GM18861 (cell line): Measurements from ENCODE around the gene SEMA3F.
A peak's percentile ranks its signal among the peaks of the same experiment; 100 is the strongest.
"Not testable (repeated sequence)": the region's sequence is repeated elsewhere in the genome, so short reads cannot be mapped to it uniquely, and the experiment has no call there.

Experiments
- ATAC-seq: cut with Tn5 transposase; IDR thresholded peaks from one replicate; pipeline ENCODE4 v1.9.1; 2021; ENCODE audit not compliant: unreplicated experiment

Gene SEMA3F

DNA sequence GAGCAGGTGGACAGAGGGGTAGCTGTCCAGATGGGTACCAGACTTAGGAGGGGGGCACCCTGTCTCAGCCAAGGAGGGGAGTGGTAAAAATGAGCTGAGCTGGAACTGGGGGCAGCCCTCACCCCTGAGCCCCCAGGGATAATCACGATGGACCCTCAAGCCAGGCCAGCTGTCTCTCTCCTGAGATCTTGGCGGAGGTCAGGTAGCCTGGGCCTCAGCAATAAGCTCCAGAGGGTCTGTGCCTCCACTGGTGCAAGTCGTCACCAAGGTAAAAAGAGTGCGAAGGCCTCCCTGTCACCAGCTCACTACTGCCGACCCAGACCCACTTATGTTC, 55.0 kb downstream of the SEMA3F start:
- no peak for ATAC-seq

DNA sequence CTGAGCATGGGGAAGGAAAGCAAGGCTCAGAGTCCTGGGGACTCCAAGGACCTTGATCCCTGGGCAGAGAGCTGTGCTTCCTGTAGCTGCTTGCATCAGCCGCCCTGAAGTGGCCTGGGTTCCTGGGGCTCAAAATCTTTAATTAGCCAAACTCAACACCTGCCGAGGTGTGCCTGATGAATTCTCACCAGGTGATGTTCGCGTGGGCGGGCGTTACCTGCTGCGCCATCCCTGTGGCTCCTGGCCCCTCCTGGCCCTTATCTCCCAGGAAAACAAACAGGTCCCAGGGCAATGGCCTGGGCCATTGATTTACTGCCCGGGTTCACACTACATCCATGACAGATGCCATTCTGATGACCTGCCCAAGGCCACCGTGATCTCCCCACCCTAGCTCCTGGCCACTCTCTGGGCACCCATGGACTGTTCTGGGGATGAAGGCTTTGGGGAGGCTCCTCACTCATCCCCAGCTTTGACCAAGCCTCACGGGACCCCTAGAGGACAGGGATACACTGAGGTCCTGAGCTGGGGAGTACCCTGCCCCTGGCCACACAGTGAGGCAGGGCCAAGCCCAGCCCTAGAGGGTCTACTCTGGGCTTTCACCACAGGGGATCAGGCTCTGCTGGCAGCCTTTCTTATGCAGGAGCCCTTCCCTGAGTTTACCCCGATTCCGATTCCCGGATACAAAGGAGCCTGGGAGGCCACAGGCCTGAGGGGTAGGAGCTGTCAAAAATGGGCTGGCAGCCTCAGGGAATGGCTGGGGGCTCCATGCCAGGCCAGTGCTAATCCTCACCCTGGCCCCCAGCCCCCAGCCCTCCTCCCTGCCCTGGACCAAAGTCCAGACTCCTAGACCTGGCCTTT, 55.6 kb downstream of the SEMA3F start:
- ATAC-seq = no peak

GRCh38 chr3:50211368-50211717, 56.2 kb downstream of the SEMA3F start:
- not testable (repeated sequence) for ATAC-seq

GRCh38 chr3:50211930-50212329, 56.8 kb downstream of the SEMA3F start:
- no peak for ATAC-seq

- ATAC-seq = no peak
Observed at GRCh38 chr3:50212502-50212901, 57.4 kb downstream of the SEMA3F start.

DNA sequence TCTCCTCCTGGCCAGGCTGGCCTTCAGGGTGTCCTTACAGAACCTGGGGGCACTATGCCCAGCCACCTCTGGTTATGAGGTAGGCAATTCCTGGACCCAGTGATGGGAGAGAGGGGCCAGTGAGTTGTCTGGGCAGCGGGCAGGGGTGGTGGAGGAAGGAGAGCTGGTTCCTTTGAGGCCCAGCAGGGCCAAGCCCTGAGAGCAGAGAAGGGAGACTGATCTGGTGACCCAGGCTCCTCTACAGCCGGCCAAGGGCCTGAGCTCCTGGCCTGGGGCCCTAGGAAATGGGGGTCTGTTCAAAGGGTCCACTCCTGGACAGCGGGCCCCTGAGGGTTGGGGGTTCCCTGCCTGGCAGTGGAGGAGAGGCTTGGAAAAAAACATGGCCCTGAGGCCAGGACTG, 57.8 kb downstream of the SEMA3F start:
- ATAC-seq = no peak

DNA sequence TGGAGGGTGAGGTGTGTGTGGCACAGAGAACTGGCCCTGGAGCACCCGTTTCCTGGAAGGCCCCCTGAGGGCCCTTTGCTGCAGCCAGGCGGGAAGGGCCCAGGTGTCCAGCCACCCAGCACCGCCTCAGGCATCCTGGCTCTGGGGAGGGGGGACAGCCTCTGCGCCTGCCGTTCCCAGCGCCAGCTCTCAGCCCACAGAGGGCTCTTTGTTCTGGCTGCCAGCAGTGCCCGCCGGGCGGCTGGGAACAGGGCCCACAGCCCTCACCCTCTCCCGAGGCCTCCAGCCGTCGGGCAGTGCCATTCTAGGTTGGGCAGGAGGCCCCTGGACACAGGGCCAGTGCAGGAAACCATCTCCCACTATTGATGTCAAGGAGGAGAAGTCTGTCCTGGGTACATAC, 58.2 kb downstream of the SEMA3F start:
- no peak for ATAC-seq

GRCh38 chr3:50214824-50215223, 59.7 kb downstream of the SEMA3F start:
- no peak for ATAC-seq

GRCh38 chr3:50215529-50215928, 60.4 kb downstream of the SEMA3F start:
- ATAC-seq = no peak

- no peak for ATAC-seq
Observed at GRCh38 chr3:50217681-50218080, 62.6 kb downstream of the SEMA3F start.

DNA sequence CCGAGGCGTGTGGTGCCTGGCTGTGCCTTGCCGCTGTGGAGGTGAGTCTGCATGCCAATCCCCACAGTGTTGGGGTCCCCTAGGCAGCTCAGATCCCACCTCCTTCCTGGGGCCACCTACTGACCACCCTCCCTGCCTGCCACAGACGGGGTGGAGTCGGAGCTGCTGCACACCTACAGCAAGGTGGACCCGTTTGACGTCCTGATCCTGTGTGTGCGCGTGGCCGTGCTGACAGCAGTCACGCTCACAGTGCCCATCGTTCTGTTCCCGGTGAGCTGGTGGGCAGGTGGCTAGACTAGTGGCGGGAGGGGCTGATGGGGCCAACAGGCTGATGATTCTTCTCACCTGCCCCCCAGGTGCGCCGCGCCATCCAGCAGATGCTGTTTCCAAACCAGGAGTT, 63.3 kb downstream of the SEMA3F start:
- ATAC-seq = no peak

DNA sequence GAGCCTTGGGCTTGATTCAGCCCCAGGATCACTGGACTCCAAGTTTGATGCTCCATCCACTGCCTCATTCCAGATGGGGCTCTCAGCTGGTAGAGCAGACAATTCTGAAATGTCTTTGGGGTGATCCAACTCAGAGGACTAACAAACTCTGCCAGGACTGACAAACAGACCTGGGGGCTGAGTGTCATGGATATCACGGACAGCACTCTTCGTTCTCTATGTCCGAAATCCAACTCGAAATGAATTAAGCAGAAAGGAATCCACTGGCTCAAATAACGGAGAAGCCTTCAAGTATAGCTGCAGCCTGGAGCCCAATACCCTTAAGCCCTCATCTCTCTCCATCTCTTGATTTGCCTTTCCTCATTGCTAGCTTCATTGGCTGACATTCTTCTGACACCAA, 64.2 kb downstream of the SEMA3F start:
- ATAC-seq = no peak

DNA sequence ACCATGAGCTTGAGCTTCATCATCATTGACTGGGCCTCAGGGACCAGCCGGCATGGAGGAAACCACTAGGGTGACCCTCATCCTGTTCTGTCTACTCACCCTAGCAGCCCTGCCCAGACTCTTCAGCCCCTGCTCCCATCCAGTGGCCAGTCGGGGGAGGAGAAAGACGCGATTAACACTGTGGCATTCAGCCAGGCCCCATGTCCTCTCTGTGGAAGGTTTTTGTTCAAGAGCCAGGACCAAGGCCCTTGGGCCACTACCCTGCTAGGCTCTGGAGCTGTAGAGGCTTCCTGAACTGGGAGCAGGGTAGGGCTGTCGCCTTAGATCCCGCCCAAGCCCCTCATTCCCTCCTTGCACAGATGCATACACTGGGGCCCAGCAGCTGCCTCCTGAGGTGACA, 65.0 kb downstream of the SEMA3F start:
- ATAC-seq = no peak

GRCh38 chr3:50221051-50221410, 65.9 kb downstream of the SEMA3F start:
- ATAC-seq = no peak

DNA sequence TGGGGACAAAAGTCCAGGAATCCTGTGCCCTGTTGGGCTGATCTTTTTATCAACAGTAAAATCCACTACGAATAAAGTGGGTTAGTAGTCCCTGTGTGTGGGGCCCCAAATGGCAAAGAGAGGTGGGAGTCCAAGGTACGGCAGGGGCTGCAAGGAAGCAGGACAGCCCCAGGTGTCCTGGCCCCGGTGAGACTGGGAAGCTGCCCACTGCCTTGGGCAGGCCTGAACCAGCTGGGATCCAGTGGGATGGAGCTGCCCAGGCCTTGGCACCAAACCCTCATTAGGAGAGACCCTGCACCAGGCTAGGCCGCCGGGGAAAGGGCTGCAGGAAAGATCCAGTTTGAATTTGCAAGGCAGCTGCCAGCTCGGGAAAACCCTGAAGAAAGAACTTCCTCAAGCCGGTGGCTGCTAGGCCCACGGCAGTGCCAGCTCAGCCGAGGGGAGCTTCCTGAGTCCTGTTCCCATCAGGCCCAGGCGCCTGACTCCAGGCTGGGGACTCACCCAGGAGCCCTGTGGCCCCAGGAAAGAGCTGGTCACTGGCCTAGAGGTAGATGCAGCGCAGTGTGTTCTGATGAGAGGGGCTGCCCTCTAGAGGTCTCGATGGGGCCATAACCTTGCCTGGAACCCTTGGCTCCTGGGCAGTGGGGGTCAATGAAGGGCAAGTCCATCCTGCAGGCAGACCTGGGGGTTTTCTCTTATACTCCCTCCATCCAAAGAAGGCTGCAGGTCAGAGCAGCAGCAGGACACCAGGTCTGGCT, 66.5 kb downstream of the SEMA3F start:
- ATAC-seq = no peak

DNA sequence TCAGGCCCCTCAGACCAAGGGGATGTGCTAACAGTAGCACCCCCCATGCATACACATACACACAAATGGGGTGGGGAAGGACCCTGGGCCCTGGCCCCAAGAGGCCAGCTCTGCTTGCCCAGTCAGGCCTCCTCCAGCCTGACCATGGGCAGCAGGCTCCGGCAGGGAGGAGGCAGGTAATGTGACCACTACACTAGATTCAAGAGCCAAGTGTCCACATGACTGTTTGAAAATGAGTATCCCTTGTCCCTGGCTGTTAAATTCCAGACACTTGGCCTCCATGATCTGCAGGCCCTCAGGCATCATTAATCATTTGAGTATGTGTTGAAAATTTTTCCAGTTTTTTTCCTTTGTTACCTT, 67.0 kb downstream of the SEMA3F start:
- ATAC-seq = no peak

- ATAC-seq = no peak
Observed at GRCh38 chr3:50224639-50225038, 69.5 kb downstream of the SEMA3F start.

- ATAC-seq = peak; percentile 4
Observed at GRCh38 chr3:50226888-50227389, 71.8 kb downstream of the SEMA3F start.

DNA sequence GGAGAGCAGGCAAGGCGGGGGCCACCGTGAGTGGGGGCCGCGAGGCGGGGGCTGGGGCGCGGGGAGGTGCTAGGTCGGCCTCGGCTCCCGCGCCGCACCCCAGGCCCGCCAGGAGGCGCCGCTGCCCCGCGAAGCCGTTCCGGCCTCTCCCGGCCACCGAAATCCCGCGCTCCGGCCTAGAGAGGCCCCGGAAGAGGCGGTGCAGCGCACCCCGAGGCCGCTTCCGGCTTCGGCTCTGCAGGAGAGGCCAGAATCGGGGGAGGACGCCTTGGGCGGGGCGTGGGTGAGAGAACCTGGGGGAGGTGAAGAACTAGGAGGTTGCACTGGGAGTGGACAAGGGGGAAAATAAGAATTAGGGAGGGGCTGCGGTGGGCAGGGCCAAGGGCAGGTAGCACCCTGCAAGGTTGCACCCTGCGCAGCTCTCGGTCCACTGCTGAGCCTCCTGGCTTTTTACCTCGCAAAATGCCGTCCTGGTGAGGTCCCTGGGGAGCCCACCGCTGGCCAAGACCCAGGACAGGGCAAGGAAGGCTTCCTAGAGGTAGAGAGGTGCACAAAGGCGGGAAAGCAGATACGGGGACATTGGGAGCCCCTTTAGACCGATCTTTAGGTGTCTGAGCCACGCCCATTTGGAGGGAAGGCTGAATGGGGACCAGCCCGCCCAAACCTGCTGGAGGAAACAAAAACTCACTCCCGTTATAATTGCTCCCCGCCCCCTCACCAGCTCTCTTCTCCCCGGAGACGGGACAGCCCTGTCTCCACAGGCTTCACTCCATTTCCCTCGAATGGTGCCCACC, 72.5 kb downstream of the SEMA3F start:
- ATAC-seq = peak; percentile 82

DNA sequence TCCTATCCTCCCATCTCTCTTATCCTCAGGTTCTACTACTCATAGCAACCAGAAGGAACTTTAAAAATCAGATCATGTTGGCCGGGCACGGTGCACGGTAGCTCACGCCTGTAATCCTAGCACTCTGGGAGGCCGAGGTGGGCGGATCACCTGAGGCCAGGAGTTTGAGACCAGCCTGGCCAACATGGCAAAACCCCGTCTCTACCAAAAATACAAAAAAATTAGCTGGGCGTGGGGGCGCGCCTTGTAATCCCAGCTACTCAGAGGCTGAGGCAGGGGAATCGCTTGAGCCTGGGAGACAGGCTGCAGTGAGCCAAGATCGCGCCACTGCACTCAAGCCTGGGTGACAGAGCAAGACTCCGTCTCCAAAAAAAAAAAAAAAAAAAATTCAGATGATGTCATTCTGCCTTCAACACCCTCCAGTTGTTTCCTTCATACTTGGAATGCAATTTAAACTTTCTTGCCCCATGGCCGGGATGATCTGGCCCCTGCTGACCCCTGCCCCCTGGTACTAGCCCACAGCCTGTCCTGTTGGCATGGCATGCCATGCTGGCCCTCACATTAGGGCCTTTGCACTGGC, 73.2 kb downstream of the SEMA3F start:
- ATAC-seq = not testable (repeated sequence)

GRCh38 chr3:50229490-50229889, 74.4 kb downstream of the SEMA3F start:
- no peak for ATAC-seq
